NB4 (cell line): ENCODE data around the gene CSPG5.

ENCODE experiments used
- DNase-seq: peaks from one replicate; pipeline ENCODE4 v3.0.0; 2010; ENCODE audit warnings: low read depth
- H3K4me3 ChIP-seq: one replicate; pipeline ENCODE4 v1.5.1; 2011; ENCODE audit warnings: mild to moderate bottlenecking, low read depth, low read length, moderate library complexity
- CTCF ChIP-seq: IDR thresholded peaks from one replicate; pipeline ENCODE4 v1.5.1; 2012; ENCODE audit warnings: low read depth, low read length
- MAX ChIP-seq: IDR thresholded peaks from 2 replicates; pipeline ENCODE4 v1.6.1; 2011; ENCODE audit warnings: low read depth, low read length
- MYC ChIP-seq: IDR thresholded peaks from 2 replicates; pipeline ENCODE4 v1.6.1; 2011; ENCODE audit warnings: low read depth, low read length
- POLR2A ChIP-seq: IDR thresholded peaks from 2 replicates; pipeline ENCODE4 v1.6.1; 2011; ENCODE audit warnings: mild to moderate bottlenecking; ENCODE audit not compliant: insufficient read length; ENCODE audit errors: extremely low read depth

The CSPG5 gene

GRCh38 chr3:47578691-47579632 is at the start of gene CSPG5:
Gene CSPG5, minus strand, starts transcription at chr3:47578865. Its CDS starts 172 bp downstream, at chr3:47578693.
- peak within 1 kb of the TSS; percentile 16 for H3K4me3 ChIP-seq
- no peak for TF ChIP-seq MYC
- no peak for TF ChIP-seq MAX
- DNase-seq, result peak; percentile 32

- DNase-seq, result no peak
- TF ChIP-seq MAX (no peak), POLR2A (no peak)
- H3K4me3 ChIP-seq, result no peak overlapping the region
Measured at GRCh38 chr3:47628426-47628825, 49.8 kb upstream of the CSPG5 start.

GRCh38 chr3:47622671-47623461 is 44.2 kb upstream of the CSPG5 start:
- no peak overlapping the region for H3K4me3 ChIP-seq

GRCh38 chr3:47617086-47618010 is 38.7 kb upstream of the CSPG5 start:
- H3K4me3 ChIP-seq, result no peak overlapping the region
- DNase-seq, result no peak
- TF ChIP-seq MAX (no peak), CTCF (no peak), MYC (no peak), POLR2A (no peak)

More at GRCh38 chr3:47622671-47623461, 44.2 kb upstream of the CSPG5 start:
- no peak for TF ChIP-seq MYC
- no peak for TF ChIP-seq MAX
- no peak for DNase-seq

- no peak for DNase-seq
- H3K4me3 ChIP-seq, result no peak overlapping the region
- TF ChIP-seq MYC, result no peak
- TF ChIP-seq POLR2A, result no peak
- no peak for TF ChIP-seq MAX
- TF ChIP-seq CTCF, result no peak
Measured at GRCh38 chr3:47614788-47615187, 36.1 kb upstream of the CSPG5 start.

GRCh38 chr3:47613722-47614121 is 35.1 kb upstream of the CSPG5 start:
- no peak for TF ChIP-seq MAX
- TF ChIP-seq POLR2A, result no peak
- no peak for TF ChIP-seq MYC
- no peak for TF ChIP-seq CTCF
- no peak overlapping the region for H3K4me3 ChIP-seq
- no peak for DNase-seq
